Measurements from ENCODE around the gene TUBGCP6.

- TF ChIP-seq CTCF (IDR thresholded peaks at IDR 0.05) (no peak), POLR2A (IDR thresholded peaks at IDR 0.05) (no peak)
Measured at GRCh38 chr22:50198624-50199017, 46.2 kb downstream of the TUBGCP6 start.

All from heart left ventricle (tissue), 13 donors.